Chondrocyte (in vitro differentiated cells): ENCODE data around the gene GPRC5D. TPM values are rescaled to one million over a fixed set of nuclear protein-coding genes. Genes with fewer than 3 reads are reported as not detected.

ENCODE experiments used
- DNase-seq: peaks from one replicate; pipeline ENCODE4 v3.0.0; 2021; ENCODE audit warnings: mixed read lengths, low spot score
- H3K27ac Mint-ChIP-seq: one replicate; pipeline ENCODE4 v1.8.0; 2021; ENCODE audit warnings: mild to moderate bottlenecking, moderate library complexity, mixed read lengths; ENCODE audit not compliant: unreplicated experiment
- H3K27me3 Mint-ChIP-seq: 2 replicates; pipeline ENCODE4 v1.8.0; 2021; ENCODE audit warnings: low read depth, mixed read lengths
- H3K36me3 Mint-ChIP-seq: 2 replicates; pipeline ENCODE4 v1.8.0; 2021; ENCODE audit warnings: low read depth, mixed read lengths
- H3K4me1 Mint-ChIP-seq: 2 replicates; pipeline ENCODE4 v1.8.0; 2021; ENCODE audit warnings: low read depth, mild to moderate bottlenecking, mixed read lengths
- H3K4me3 Mint-ChIP-seq: one replicate; pipeline ENCODE4 v1.8.0; 2021; ENCODE audit warnings: mild to moderate bottlenecking, moderate library complexity, mixed read lengths; ENCODE audit not compliant: unreplicated experiment
- H3K9me3 Mint-ChIP-seq: 2 replicates; pipeline ENCODE4 v1.8.0; 2021; ENCODE audit warnings: low read depth, mixed read lengths
- CTCF ChIP-seq: fragments of 200-600 bp; sonication (generic); IDR thresholded peaks from 2 replicates; pipeline ENCODE4 v1.5.0; 2021; ENCODE audit warnings: antibody characterized with exemption, mild to moderate bottlenecking, moderate library complexity
- total RNA-seq: library from RNA; stranded (reverse); gene quantifications from 3 replicates; pipeline ENCODE4 v1.2.1, GENCODE V29; 2021

GPRC5D gene
- total RNA-seq, 1 donor from 2014 or later, result not detected

GRCh38 chr12:12999271-12999958 is 47.4 kb upstream of the GPRC5D start:
- no peak for DNase-seq
- H3K27me3 Mint-ChIP-seq, result no peaks in the 10 kb centered on the region
- peaks cover 34% of the 10 kb centered on the region for H3K4me1 Mint-ChIP-seq
- peaks cover 1% of the 10 kb centered on the region for H3K36me3 Mint-ChIP-seq
- peak; percentile 43 for TF ChIP-seq CTCF
- peak overlapping the region; percentile 88 for H3K27ac Mint-ChIP-seq
- no peaks in the 10 kb centered on the region for H3K9me3 Mint-ChIP-seq
- H3K4me3 Mint-ChIP-seq, result peak overlapping the region; percentile 95

DNA sequence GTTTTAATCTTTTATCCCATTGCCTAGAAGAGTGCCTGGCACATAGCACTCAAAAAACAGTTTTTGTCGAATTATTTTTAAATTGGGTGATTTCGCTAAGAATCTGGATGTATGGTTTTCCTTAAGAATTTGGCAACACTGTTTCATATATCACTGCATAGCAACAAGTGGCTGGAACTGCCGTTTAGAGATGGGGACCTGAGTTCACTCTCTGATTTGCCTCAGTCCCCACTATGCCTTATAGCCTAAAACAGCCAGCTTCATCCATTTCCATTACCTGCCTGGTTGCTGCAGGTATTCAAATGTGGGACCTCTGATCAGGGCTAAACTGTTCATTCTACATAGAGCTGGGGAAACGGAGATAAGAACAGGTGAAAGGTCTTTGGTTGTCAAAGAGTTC is 46.3 kb upstream of the GPRC5D start:
- no peaks in the 10 kb centered on the region for H3K27me3 Mint-ChIP-seq
- no peak for DNase-seq
- peaks cover 41% of the 10 kb centered on the region for H3K4me1 Mint-ChIP-seq
- no peak for TF ChIP-seq CTCF
- H3K27ac Mint-ChIP-seq, result no peak overlapping the region
- no peak overlapping the region for H3K4me3 Mint-ChIP-seq
- no peaks in the 10 kb centered on the region for H3K9me3 Mint-ChIP-seq
- peaks cover 1% of the 10 kb centered on the region for H3K36me3 Mint-ChIP-seq

DNA sequence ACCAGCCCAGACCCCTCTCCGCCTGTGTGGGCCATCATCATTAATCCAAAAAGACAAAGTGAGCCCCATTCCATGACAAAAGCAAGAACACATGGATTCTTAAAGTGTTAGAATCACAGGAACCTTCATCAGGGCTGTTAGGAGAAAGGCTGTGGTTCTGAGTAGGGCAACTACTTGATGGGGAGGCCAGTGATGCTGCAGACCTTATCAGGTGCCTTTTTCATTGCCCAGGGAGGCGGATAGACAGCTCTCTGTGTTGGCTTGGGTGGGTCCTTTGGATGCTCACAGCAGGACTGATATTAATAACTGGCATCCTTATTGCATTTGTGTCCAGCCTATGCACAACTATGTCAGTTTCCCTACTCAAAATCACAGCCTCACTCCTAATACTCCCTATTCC is 45.8 kb upstream of the GPRC5D start:
- Mint-ChIP-seq H3K4me1 (peaks cover 46% of the 10 kb centered on the region), H3K36me3 (peaks cover 1% of the 10 kb centered on the region), H3K9me3 (no peaks in the 10 kb centered on the region), H3K27me3 (no peaks in the 10 kb centered on the region), H3K27ac (no peak overlapping the region), H3K4me3 (no peak overlapping the region)
- TF ChIP-seq CTCF, result no peak
- DNase-seq, result no peak

GRCh38 chr12:12997156-12997555 is 45.2 kb upstream of the GPRC5D start:
- no peak for DNase-seq
- Mint-ChIP-seq H3K9me3 (no peaks in the 10 kb centered on the region), H3K4me3 (no peak overlapping the region), H3K27me3 (no peaks in the 10 kb centered on the region), H3K27ac (no peak overlapping the region), H3K36me3 (peaks cover 1% of the 10 kb centered on the region), H3K4me1 (peaks cover 52% of the 10 kb centered on the region)
- TF ChIP-seq CTCF, result no peak

DNA sequence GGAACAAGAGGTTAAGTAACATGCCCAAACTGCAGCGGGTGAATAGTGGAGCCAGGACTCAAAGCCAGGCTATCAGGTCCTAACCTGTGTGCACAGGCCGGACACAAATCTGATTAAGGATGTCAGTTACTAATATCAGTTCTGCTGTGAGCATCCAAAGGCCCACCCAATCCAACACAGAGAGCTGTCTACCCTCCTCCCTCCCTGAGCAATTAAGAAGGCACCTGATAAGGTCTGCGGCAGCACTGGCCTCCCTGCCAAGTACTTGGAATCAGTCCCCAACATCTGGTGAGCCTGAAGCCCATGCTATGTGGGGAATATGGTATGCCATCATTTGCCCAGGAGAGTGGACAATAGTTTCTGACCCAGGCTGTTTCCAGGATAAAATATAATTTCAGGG is 44.2 kb upstream of the GPRC5D start:
- H3K27ac Mint-ChIP-seq, result no peak overlapping the region
- no peak for DNase-seq
- H3K27me3 Mint-ChIP-seq, result no peaks in the 10 kb centered on the region
- H3K36me3 Mint-ChIP-seq, result no peaks in the 10 kb centered on the region
- no peaks in the 10 kb centered on the region for H3K9me3 Mint-ChIP-seq
- H3K4me3 Mint-ChIP-seq, result no peak overlapping the region
- H3K4me1 Mint-ChIP-seq, result peaks cover 55% of the 10 kb centered on the region
- no peak for TF ChIP-seq CTCF
